Measurements from ENCODE around the gene TCEAL9. TPM values are rescaled to one million over a fixed set of nuclear protein-coding genes. Genes with fewer than 3 reads are reported as not detected.

The TCEAL9 gene
- total RNA-seq, 2 donors from 2014 or later = 97.6 to 125 TPM

DNA sequence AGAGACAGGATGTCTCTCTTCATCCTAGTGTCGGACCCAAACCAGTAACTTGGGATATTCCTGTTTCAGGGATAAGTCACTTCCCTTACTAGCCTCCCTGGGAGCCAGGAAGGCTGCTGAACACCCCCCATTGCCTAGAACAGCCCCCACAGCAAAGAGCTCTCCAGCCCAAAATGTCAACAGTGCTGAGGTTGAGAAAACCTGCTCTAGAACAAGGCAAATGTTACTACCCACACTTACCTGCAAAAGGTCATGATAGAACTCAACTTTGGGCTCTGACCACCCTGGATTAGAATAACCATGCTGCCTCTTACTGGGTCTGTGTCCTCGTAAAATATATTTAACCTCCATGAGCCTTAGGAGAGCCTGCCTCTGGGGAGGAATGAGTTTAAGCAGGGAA is 40.4 kb downstream of the TCEAL9 start:
- H3K9ac ChIP-seq (ENCODE audit: extremely low read depth, low read length, poor library complexity, severe bottlenecking) = no peak overlapping the region
- Mint-ChIP-seq H3K27me3 (ENCODE audit: insufficient read depth) (peaks cover 49% of the 10 kb centered on the region), H3K36me3 (ENCODE audit: low read depth) (no peaks in the 10 kb centered on the region), H3K27ac (no peak overlapping the region), H3K4me1 (no peaks in the 10 kb centered on the region), H3K4me3 (no peak overlapping the region), H3K9me3 (peaks cover 15% of the 10 kb centered on the region)
- TF ChIP-seq, protein P1, sequence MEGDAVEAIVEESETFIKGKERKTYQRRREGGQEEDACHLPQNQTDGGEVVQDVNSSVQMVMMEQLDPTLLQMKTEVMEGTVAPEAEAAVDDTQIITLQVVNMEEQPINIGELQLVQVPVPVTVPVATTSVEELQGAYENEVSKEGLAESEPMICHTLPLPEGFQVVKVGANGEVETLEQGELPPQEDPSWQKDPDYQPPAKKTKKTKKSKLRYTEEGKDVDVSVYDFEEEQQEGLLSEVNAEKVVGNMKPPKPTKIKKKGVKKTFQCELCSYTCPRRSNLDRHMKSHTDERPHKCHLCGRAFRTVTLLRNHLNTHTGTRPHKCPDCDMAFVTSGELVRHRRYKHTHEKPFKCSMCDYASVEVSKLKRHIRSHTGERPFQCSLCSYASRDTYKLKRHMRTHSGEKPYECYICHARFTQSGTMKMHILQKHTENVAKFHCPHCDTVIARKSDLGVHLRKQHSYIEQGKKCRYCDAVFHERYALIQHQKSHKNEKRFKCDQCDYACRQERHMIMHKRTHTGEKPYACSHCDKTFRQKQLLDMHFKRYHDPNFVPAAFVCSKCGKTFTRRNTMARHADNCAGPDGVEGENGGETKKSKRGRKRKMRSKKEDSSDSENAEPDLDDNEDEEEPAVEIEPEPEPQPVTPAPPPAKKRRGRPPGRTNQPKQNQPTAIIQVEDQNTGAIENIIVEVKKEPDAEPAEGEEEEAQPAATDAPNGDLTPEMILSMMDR (conservative IDR thresholded peaks at IDR 0.05) = no peak
- H3K27ac ChIP-seq (ENCODE audit: low read depth, low read length) = no peak overlapping the region
- no peaks in the 10 kb centered on the region for H3K36me3 ChIP-seq (ENCODE audit: control insufficient read depth, insufficient read depth, low read length)
- H3K4me1 ChIP-seq (ENCODE audit: control insufficient read depth, insufficient read depth, low read length) = no peaks in the 10 kb centered on the region
- no peaks in the 10 kb centered on the region for H3K27me3 ChIP-seq (ENCODE audit: control insufficient read depth, insufficient read depth, low read length, poor library complexity, severe bottlenecking)
- no peak overlapping the region for H3K4me3 ChIP-seq (ENCODE audit: low read length)
- H3K9me3 ChIP-seq (ENCODE audit: control insufficient read depth, low read length) = no peaks in the 10 kb centered on the region
- DNase-seq = no peak
- WGBS, 2 experiments (ENCODE audit: insufficient coverage in 1 of 2, insufficient read length in 1 of 2) = 86% methylated on average over 2 of the region's 2 CpGs; no CpG with 5 or more reads in 1 of the 2 experiments

DNA sequence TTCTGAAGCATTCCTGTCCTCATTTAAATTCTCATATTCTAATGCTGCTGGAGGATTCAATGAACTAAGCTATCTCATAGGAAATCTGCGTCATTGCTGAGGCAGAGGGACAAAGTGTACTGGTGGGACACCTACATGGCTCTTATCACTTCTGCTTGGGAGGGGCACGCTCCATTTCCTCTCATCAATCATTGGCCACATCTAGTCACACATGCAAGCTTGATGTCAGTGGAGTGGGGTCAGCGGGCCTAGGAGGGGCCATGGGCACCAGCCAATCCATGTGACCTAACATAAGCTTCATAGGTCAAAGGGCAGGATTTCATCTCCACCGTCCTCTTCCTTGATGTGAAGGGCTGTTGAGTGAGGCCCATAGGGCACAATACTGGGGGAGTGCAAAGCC is 41.4 kb downstream of the TCEAL9 start:
- H3K27ac ChIP-seq (ENCODE audit: low read depth, low read length) = no peak overlapping the region
- no peak overlapping the region for H3K4me3 ChIP-seq (ENCODE audit: low read length)
- Mint-ChIP-seq H3K27me3 (ENCODE audit: insufficient read depth) (peaks cover 54% of the 10 kb centered on the region), H3K4me3 (no peak overlapping the region), H3K27ac (no peak overlapping the region), H3K36me3 (ENCODE audit: low read depth) (no peaks in the 10 kb centered on the region), H3K4me1 (no peaks in the 10 kb centered on the region), H3K9me3 (peaks cover 15% of the 10 kb centered on the region)
- H3K27me3 ChIP-seq (ENCODE audit: control insufficient read depth, insufficient read depth, low read length, poor library complexity, severe bottlenecking) = no peaks in the 10 kb centered on the region
- no peaks in the 10 kb centered on the region for H3K9me3 ChIP-seq (ENCODE audit: control insufficient read depth, low read length)
- H3K9ac ChIP-seq (ENCODE audit: extremely low read depth, low read length, poor library complexity, severe bottlenecking) = no peak overlapping the region
- WGBS, 2 experiments (ENCODE audit: insufficient coverage in 1 of 2, insufficient read length in 1 of 2) = 89 to 100% methylated on average over 1 to 4 of the region's 4 CpGs
- DNase-seq = no peak
- H3K4me1 ChIP-seq (ENCODE audit: control insufficient read depth, insufficient read depth, low read length) = no peaks in the 10 kb centered on the region
- TF ChIP-seq, protein P1 (conservative IDR thresholded peaks at IDR 0.05) = no peak
- no peaks in the 10 kb centered on the region for H3K36me3 ChIP-seq (ENCODE audit: control insufficient read depth, insufficient read depth, low read length)

DNA sequence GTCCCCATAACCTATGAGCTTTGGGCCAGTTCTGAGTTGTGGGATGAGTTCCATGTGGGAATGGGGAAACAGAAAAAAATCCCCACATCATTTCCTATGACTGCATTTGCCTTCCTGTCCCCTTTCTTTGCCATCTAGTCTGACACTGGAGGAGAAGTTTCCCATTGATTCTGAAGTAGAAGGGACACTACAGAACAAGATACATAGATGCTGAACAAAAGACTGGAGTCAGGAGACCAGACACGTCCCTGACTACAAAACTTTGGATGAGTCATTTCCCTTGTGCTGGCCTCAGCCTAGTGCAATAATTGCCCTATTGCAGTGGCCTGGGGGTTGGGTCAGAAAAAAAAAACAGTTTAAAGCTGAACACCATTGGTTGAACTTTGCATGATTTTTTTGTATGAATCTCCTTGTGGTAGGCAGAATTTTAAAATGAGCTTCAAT is 42.1 kb downstream of the TCEAL9 start:
- H3K27me3 ChIP-seq (ENCODE audit: control insufficient read depth, insufficient read depth, low read length, poor library complexity, severe bottlenecking) = no peaks in the 10 kb centered on the region
- H3K4me3 Mint-ChIP-seq = no peak overlapping the region
- H3K9me3 ChIP-seq (ENCODE audit: control insufficient read depth, low read length) = no peaks in the 10 kb centered on the region
- no peak overlapping the region for H3K27ac ChIP-seq (ENCODE audit: low read depth, low read length)
- no peak overlapping the region for H3K4me3 ChIP-seq (ENCODE audit: low read length)
- TF ChIP-seq, protein P1 (conservative IDR thresholded peaks at IDR 0.05) = no peak
- no peaks in the 10 kb centered on the region for H3K4me1 ChIP-seq (ENCODE audit: control insufficient read depth, insufficient read depth, low read length)
- no peaks in the 10 kb centered on the region for H3K36me3 ChIP-seq (ENCODE audit: control insufficient read depth, insufficient read depth, low read length)
- no peaks in the 10 kb centered on the region for H3K4me1 Mint-ChIP-seq
- no peaks in the 10 kb centered on the region for H3K36me3 Mint-ChIP-seq (ENCODE audit: low read depth)
- 86% methylated on average over 1 of the region's 1 CpG; no CpG with 5 or more reads in 1 of the 2 experiments for WGBS, 2 experiments (ENCODE audit: insufficient coverage in 1 of 2, insufficient read length in 1 of 2)
- no peak overlapping the region for H3K27ac Mint-ChIP-seq
- no peak for DNase-seq
- no peak overlapping the region for H3K9ac ChIP-seq (ENCODE audit: extremely low read depth, low read length, poor library complexity, severe bottlenecking)
- peaks cover 57% of the 10 kb centered on the region for H3K27me3 Mint-ChIP-seq (ENCODE audit: insufficient read depth)
- H3K9me3 Mint-ChIP-seq = peaks cover 17% of the 10 kb centered on the region

All from endodermal cell (in vitro differentiated cells).